Measurements from ENCODE around the gene SEC61G. TPM values are rescaled to one million over a fixed set of nuclear protein-coding genes. Genes with fewer than 3 reads are reported as not detected.

SEC61G gene
- total and polyA plus RNA-seq, 2 donors (not counting 1 experiment from before 2014, with no cell fraction given): 23.6 to 60.9 TPM

DNA sequence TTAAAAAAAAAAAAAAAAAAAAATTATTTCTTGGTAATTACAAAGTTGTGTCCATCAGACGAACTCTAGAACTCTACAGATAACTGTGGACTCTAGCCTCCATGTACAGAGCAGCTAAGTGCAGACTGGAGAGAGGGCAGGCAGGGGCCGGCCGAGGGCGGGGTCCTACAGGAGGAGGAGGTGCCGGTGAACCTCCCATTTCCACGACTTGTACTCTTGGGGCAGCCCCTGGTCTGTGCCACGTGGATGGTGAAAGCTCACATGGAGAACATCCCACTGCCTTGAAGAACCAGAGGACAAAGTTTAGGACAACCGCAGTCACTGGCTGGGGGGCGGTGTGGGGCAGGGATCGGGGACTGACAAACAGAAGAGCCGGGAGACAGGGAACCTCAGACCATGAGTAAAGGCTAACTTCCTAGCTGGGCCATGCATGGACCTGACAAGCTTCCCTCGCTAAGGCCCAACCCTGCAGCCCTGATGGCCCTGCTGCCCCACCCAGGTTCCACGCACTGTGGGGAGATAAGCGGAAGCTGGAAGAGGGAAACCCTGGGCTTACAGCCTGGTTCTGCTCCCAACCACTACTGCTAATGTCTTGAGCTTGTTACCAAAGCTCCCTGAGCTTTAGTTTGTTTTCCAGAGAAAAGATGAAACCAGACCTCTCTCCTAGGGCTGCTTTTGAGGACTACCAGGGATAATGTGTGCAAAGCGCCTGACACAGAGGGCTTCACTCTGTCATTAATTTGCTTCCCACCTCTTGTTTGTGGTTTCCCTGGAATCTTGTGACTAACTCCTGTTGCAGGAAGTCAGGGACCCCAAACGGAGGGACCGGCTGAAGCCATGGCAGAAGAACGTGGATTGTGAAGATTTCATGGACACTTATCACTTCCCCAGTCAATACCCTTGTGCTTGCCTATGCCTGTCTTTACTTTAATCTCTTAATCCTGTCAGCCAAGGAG is 16.1 kb upstream of the SEC61G start:
- no peak overlapping the region for H3K4me2 ChIP-seq (replicated peaks; ENCODE audit: low read depth, low read length, poor library complexity, severe bottlenecking)
- Mint-ChIP-seq H3K27me3 (peaks cover 24% of the 10 kb centered on the region), H3K4me1 (peaks cover 9% of the 10 kb centered on the region), H3K4me3 (no peak overlapping the region), H3K9me3 (ENCODE audit: insufficient read depth) (peaks cover 12% of the 10 kb centered on the region), H3K27ac (no peak overlapping the region)
- intact Hi-C loops (cut with micrococcal nuclease): loop anchor here (1.0 to 5.0 kb wide), 3 partner anchors 16 to 592 kb away; partner anchors contain the start of genes LANCL2 and SEC61G
- H3K4me1 ChIP-seq (ENCODE audit: control insufficient read depth in 2 of 2, insufficient read depth in 2 of 2, low read length in 2 of 2): no peaks in the 10 kb centered on the region
- no peak overlapping the region for H3K4me3 ChIP-seq (ENCODE audit: control extremely low read depth in 1 of 5, extremely low read depth in 1 of 5, insufficient read depth in 1 of 5, low read depth in 2 of 5, low read length in 4 of 5)
- POLR2A ChIA-PET: no interaction called here
- H2AFZ ChIP-seq (ENCODE audit: insufficient read depth, low read depth, low read length, poor library complexity, severe bottlenecking): no peak overlapping the region
- H4K20me1 ChIP-seq (ENCODE audit: control insufficient read depth, insufficient read depth, low read length, poor library complexity, severe bottlenecking): no peaks in the 10 kb centered on the region
- no peak for ATAC-seq (ENCODE audit: low read depth)
- WGBS (ENCODE audit: insufficient coverage): 96% methylated on average over 17 of the region's 18 CpGs
- no peaks in the 10 kb centered on the region for H3K36me3 ChIP-seq (replicated peaks in 1 of 2; ENCODE audit: control extremely low read depth in 1 of 2, control insufficient read depth in 1 of 2, extremely low read depth in 1 of 2, insufficient read depth in 2 of 2, low read length in 1 of 2)
- H3K9ac ChIP-seq (ENCODE audit: low read length): no peak overlapping the region
- peaks cover 0 to 30% (median 4%) of the 10 kb centered on the region in 3 donors for H3K9me3 ChIP-seq (ENCODE audit: control extremely low read depth in 1 of 3, control insufficient read depth in 2 of 3, insufficient read depth in 1 of 3, low read length in 2 of 3)
- no peak for DNase-seq
- peaks cover 0 to 10% (median 6%) of the 10 kb centered on the region in 4 experiments for H3K27me3 ChIP-seq (replicated peaks in 1 of 4; ENCODE audit: control extremely low read depth in 1 of 4, control insufficient read depth in 3 of 4, insufficient read depth in 4 of 4, low read length in 3 of 4)
- H3K79me2 ChIP-seq (ENCODE audit: control insufficient read depth, insufficient read depth, low read length): no peaks in the 10 kb centered on the region
- CTCF ChIA-PET: interaction anchor here (1.4 to 9.3 kb wide), 4 partner anchors 12 to 641 kb away, joined by 4 to 150 read pairs (median 23); partner anchors contain the start of gene SEC61G
- H3K27ac ChIP-seq (ENCODE audit: low read length in 2 of 2): no peak overlapping the region
- TF ChIP-seq, protein P1, sequence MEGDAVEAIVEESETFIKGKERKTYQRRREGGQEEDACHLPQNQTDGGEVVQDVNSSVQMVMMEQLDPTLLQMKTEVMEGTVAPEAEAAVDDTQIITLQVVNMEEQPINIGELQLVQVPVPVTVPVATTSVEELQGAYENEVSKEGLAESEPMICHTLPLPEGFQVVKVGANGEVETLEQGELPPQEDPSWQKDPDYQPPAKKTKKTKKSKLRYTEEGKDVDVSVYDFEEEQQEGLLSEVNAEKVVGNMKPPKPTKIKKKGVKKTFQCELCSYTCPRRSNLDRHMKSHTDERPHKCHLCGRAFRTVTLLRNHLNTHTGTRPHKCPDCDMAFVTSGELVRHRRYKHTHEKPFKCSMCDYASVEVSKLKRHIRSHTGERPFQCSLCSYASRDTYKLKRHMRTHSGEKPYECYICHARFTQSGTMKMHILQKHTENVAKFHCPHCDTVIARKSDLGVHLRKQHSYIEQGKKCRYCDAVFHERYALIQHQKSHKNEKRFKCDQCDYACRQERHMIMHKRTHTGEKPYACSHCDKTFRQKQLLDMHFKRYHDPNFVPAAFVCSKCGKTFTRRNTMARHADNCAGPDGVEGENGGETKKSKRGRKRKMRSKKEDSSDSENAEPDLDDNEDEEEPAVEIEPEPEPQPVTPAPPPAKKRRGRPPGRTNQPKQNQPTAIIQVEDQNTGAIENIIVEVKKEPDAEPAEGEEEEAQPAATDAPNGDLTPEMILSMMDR (IDR thresholded peaks at IDR 0.05): no peak
- no peak for TF ChIP-seq EZH2 (IDR thresholded peaks at IDR 0.05; ENCODE audit: borderline replicate concordance, insufficient read depth, low read depth, low read length, poor library complexity, severe bottlenecking)
